Stimulated activated CD4-positive, alpha-beta T cell treated with anti-CD3 and anti-CD28 coated beads, Interleukin-15, amount 100 ng/mL, for 48 hours (primary cell): ENCODE results near the gene FAM177B.

ENCODE experiments used
- DNase-seq, 2 donors: peaks; one replicate each; pipeline ENCODE4 v3.0.0-alpha.2; 2020; ENCODE audit warnings: low read depth in 2 of 2

Gene FAM177B

DNA sequence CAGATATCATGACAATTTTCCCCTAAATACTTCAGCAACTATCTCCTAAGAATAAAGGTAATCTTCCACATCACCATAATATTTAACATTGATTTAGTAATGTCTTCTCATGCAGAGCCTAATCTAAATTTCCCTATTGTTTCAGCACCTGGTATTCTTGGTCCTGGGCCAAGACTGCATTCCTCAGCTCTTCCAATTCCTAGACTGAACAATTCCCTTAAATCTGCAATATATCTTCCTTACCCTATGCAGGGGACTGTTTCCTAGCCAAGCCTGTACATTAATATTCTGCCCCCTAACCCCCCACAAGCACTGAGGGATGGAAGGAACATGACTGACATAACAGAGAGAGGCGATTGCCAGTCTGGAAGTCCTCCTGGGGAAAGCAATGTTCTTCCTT lies 49.1 kb downstream of the FAM177B start:
- no peak for DNase-seq

DNA sequence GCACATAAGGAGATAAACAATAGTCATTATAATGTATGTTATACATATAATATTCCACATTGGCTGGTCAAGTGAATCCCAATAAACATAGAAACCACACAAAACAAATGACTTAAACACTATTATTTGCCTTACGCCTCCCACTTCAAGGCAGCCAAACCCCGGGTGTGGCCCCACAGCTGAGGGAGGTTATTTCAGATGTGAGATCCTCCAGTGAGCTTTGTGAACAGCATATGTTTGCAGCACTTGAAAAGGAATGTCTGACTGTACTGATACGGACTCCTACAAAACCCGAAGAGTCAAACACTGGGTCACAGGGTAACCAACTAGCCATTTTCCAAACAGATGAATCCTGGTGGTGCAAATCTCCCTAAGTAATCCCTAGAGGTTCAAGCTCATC lies 50.7 kb downstream of the FAM177B start:
- no peak for DNase-seq

DNA sequence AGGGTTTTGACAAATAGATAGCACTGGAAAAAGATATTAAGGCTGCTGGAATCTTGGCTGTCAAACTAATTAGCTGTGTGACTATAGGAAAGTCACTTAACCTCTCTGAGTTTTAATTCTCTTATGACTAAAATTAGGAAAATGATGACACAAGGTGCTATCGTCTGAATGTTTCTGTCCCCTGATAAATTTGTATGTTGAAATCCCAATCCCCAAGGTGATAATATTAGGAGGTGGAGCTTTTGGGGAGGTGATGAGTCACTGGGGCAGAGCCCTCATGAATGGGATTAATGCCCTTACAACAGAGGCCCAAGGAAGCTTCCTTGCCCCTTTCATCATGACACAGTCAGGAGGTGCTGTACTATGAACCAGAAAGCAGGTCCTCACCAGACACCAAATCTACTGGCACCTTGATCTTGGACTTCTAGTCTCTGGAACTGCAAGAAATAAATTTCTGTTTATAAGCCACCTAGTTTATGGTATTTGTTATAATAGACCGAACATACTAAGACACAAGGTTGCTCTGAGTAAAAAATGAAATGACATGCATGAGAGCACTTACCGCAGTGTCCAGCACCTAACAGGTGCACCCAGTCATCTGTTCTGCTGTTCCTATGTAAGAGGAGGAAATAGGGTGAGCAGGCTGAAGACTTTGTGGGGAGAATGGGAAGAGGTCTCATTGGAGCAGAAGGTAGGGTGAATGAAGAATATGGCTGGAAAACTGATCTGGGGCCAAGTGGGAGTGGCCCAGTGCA lies 51.6 kb downstream of the FAM177B start:
- no peak for DNase-seq

DNA sequence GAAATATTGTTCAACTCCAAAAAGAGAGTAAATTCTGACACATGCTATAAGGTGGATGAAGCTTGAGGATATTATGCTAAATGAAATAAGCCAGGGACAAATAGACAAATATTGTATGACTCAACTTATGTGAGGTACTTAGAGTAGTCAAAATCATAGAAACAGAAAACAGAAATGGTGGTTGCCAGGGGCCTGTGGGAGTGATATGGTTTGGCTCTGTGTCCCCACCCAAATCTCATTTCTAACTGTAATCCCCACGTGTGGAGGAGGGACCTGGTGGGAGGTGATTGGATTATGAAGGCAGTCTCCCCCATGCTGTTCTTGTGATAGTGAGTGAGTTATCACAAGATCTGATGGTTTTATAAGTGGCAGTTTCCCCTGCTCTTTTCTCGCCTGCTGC lies 53.1 kb downstream of the FAM177B start:
- no peak for DNase-seq

DNA sequence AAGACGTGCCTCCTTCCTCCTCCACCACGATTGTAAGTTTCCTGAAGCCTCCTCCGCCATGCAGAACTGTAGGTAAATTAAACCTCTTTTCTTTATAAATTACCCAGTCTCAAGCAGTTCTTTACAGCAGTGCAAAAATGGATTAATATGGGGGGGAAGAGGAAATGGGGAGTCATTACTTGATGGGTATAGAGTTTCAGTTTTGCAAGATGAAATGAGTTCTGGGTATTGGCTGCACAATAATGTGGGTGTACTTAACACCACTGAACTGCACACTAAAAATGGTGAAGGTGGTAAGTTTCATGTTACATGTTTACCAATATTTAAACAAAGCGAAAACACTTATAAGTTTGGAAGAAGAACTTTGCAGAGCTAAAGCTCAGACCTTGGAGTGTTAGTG lies 53.5 kb downstream of the FAM177B start:
- DNase-seq = no peak

DNA sequence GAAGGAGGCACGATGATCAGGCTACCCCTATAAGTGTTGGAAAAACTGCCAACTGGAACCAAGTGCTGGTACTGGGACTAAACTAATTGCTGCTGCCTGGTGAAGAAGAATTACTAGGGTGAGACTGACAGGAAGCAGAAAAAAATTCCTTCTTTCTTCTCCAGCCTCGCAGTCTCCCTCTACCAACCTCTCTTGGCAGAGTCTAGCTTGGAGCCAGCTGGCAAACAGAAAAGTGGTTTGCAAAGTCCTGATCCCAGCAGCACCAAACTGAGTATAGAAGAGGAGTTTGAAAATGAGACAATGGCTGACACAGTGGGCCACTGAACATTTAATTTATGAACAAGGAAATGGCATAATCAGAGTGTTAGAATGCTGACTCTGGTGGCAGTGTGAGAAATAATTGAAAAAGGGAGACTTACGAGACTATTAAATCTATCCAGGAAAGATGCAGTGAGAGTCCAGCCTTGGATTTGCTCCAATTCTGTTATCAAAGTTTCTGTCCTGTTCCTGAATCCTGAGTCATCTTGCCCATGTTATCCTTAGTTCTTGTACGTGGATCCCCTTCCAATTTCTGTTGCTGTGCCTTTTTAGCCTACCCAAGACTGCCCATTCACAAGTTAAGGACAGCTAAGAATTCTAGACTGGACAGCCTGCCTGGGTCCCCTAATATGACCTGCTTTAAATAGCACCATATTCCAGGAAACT lies 54.2 kb downstream of the FAM177B start:
- no peak for DNase-seq

DNA sequence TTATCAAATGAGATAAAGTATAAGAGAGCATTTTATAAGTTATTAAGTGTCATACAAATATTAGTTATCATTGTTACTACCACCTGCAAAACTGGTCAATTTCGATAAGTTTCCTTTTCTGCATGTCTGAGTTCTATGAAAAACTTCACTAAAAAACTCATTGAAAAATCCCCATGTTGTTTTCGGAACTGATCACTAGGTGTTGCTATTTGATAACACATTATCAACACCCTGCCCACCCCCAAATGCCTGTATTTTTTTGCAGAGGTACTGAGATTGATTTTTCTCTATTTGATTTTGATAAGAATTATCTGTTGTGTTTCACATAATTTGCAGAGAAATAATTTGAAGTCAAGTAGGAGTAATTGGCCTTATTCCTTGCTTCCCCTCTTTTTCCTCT lies 55.7 kb downstream of the FAM177B start:
- DNase-seq = no peak

DNA sequence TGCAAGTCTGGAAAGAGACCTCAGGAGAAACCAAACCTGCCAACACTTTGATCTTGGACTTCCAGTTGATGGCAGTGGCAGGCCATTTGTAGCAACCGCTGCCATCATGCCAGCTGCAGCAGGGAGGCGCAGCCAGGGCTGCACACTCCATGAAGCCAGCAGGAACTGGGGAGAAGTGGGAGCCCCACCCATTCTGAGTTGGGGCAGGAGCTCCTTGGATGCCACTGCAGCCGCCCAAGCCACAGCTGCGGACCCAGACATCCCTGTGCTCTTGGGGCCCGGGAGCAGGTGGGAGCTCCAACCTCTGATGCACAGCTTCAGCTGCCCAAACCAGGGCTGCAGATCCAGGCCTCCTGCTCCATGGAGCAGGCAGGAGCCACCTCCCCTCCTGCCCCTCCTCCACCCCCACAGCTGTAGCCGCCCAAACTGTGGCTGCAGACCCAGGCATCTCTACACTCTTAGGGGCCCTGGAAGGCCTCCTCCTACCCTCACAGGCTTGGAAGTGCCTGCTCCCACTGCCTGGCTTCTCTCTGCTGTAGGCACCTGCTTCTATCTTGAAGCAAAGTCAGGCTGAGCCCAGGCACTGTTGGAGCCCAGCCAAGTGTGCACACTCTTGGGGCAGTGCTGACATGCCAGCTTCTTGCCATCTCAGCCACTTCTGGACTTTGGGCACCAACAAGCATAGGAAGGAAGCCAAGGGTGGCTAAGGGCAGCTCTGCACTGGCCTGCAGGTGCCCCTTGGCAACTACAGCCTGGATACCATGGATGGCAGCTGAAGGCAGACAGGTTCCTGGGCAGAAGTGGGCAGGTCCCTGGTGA lies 57.9 kb downstream of the FAM177B start:
- no peak for DNase-seq

DNA sequence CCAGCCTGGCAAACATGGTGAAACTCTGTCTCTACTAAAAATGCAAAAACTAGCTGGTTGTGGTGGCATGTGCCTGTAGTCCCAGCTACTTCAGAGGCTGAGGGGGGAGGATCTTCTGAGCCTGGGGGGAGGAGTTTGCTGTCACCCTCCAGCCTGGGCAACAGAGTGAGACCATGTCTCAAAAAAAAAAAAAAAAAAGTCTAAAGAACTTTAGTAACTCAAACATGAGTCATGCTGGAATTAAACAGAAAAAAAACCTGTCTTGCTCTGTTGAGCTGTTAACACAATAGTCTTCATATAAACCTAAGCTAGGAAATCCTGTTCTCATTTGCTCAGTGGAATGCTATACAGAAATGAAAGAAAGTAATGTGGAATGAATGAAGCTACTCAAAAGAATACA lies 61.1 kb downstream of the FAM177B start:
- no peak for DNase-seq

DNA sequence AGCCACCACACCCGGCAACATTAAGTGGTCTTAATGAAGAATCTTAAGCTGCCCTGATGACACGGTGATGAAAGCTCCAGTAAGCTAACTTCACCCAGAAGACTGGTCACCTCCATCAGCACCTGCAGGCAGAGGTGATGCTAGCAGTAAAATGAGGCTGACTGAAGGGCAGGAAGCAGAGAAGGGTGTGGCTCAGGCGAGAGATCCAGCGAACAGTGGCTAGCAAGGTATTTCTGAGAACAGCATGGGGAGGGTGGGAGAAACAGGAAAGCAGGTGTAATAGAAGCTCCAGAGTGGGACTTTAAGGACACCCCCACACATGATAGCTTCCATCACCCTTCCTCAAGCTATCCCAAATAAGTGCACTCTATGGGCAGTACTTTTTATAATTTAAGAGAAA lies 62.0 kb downstream of the FAM177B start:
- DNase-seq = no peak
